DND-41 (cell line): ENCODE data around the gene BCL11A.

ENCODE experiments used
- EZH2 ChIP-seq: IDR thresholded peaks from 3 replicates; pipeline ENCODE4 v1.6.1; 2012; ENCODE audit warnings: borderline replicate concordance, low read depth, mild to moderate bottlenecking, moderate library complexity, low read length, inconsistent platforms; ENCODE audit not compliant: severe bottlenecking
- TF ChIP-seq, protein P1 (sequence below): IDR thresholded peaks from 2 replicates; pipeline ENCODE4 v1.5.1; 2012; ENCODE audit warnings: borderline replicate concordance, low read length, moderate library complexity, mild to moderate bottlenecking; ENCODE audit not compliant: poor library complexity, severe bottlenecking; ENCODE audit errors: extremely low read depth

DNA sequence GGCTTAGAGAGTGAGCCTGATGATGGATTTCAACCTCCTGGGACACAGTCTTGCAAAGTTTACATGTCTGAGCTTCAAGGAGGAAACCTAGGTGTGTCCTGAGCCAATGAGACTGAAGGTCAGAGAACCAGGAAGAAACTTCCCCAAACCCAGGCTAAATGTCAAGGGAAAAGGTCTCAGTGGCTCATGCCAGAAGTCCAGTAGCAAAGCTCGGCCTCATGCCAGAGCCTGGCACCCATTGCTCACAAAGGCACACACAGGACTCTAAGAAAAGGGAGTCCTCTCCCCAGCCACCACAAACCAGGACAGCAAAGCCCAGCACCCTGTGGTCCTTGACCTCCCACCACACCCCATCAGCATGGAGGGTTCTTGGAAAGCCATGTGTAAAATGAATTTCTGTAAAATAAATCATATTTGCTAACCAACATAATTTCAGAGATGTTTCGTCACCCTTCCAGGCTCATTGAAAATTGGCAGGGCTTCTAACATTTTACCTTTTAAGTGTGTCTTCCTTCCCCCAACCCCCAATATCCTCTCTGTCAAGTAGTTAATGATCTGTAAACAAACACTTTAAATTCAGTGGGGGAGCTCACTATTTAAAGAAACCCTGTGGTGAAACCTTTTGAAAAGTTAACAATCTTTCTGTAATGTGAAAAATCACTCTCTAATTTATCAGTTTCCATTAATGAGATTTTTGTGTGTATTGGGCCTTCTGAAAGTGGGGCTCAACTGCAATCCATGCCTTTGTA is 77.1 kb downstream of the BCL11A start:
- TF ChIP-seq, protein P1, sequence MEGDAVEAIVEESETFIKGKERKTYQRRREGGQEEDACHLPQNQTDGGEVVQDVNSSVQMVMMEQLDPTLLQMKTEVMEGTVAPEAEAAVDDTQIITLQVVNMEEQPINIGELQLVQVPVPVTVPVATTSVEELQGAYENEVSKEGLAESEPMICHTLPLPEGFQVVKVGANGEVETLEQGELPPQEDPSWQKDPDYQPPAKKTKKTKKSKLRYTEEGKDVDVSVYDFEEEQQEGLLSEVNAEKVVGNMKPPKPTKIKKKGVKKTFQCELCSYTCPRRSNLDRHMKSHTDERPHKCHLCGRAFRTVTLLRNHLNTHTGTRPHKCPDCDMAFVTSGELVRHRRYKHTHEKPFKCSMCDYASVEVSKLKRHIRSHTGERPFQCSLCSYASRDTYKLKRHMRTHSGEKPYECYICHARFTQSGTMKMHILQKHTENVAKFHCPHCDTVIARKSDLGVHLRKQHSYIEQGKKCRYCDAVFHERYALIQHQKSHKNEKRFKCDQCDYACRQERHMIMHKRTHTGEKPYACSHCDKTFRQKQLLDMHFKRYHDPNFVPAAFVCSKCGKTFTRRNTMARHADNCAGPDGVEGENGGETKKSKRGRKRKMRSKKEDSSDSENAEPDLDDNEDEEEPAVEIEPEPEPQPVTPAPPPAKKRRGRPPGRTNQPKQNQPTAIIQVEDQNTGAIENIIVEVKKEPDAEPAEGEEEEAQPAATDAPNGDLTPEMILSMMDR: no peak
- no peak for TF ChIP-seq EZH2
